ENCODE data around the gene PKD1.
"Not testable (repeated sequence)": the region's sequence is repeated elsewhere in the genome, so short reads cannot be mapped to it uniquely, and the experiment has no call there.

- not testable (repeated sequence) for TF ChIP-seq POLR2A (IDR thresholded peaks at IDR 0.05; ENCODE audit: low read length); GATA1 (IDR thresholded peaks at IDR 0.05; ENCODE audit: low read depth, low read length)
Measured at GRCh38 chr16:2116428-2116827, 19.3 kb downstream of the PKD1 start.
